Activated gamma-delta T cell (primary cell): ENCODE results near the gene RMDN2.
"Not testable (repeated sequence)": the region's sequence is repeated elsewhere in the genome, so short reads cannot be mapped to it uniquely, and the experiment has no call there.

Experiments
- DNase-seq: peaks from one replicate; lab custom pipeline; 2025; lab: John Stamatoyannopoulos, UW

RMDN2 gene

GRCh38 chr2:37898448-37898847, 26.6 kb upstream of the RMDN2 start:
- no peak for DNase-seq

DNA sequence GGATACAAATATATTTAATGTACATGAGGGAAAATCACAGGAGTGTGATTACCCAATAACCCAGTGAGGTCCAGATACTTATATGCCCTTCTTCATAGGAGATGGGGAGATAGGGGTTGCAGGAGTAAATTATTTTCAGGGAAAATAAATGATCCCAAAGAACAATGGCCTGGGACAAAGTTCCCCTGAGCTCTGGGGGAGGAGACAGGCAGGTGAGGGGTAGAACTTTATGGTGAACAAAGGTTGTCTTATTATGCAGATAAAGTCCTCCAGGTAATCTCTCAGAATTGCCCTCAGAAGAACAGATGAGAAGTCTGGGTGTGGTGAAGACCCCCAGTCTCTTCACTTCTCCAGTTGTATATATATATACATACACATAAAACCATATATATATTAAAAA, 22.1 kb upstream of the RMDN2 start:
- DNase-seq: no peak

- DNase-seq: no peak
Measured at GRCh38 chr2:37904425-37904824, 20.7 kb upstream of the RMDN2 start.

GRCh38 chr2:37904993-37905392, 20.1 kb upstream of the RMDN2 start:
- no peak for DNase-seq

GRCh38 chr2:37906131-37906530, 19.0 kb upstream of the RMDN2 start:
- DNase-seq: no peak

DNA sequence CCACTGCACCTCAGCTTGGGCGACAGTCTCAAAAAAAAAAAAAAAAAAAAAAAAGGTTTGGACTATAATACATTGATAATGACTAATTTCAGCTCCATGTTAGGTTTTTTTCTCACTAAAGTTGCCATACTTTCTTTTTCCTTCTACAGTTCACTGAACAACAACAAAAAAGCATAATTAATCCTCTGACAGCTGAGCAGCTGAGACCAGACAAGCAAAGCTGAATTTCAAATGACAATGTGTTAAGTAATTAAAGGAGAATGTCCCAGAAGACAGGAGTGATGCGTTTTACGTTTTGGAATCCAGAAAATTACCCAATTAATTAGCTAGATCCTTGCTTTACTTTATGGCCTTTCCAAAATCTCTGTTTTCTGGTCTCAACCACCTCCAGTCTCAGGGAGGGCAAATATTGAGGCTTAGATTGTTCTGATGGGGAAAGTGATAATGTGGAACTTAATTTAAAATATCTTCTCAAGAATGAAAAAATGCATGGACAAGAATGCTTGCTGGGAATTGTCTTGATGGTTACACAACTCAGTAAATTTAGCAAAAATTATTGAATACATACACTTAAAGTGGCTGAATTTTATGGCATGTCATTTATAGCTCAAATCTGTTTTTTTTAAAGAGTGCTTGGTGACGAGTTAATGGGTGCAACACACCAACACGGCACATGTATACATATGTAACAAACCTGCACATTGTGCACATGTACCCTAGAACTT, 17.4 kb upstream of the RMDN2 start:
- DNase-seq: no peak

DNA sequence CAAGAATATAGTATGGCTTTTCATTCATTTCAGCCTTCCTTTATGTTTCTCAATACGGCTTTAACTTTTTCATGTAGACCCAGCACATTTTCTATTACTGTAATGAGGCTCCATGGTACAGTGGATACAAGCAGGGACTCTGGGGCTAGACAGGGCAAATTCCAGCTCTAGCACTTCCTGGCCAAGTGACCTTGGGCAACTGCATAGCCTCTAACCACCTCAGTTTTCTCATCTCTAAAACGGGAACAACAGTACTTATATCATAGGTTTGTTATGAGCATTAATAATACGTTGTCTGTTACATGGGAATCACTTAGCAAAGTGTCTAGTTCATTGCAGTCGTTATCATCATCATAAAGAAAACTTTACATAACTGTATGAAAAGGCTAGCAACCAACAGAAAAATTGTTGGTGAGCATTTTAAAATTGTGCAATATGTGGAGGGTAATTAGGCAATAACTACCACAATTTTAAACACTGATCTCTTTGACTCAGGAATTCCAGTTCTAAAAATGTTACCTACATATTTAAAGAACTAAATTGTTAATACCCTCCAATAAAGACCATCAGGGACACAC, 13.7 kb upstream of the RMDN2 start:
- DNase-seq: no peak

GRCh38 chr2:37912056-37912455, 13.0 kb upstream of the RMDN2 start:
- no peak for DNase-seq

- DNase-seq: no peak
Measured at GRCh38 chr2:37912616-37913015, 12.5 kb upstream of the RMDN2 start.

- DNase-seq: no peak
Measured at GRCh38 chr2:37914340-37914739, 10.7 kb upstream of the RMDN2 start.

DNA sequence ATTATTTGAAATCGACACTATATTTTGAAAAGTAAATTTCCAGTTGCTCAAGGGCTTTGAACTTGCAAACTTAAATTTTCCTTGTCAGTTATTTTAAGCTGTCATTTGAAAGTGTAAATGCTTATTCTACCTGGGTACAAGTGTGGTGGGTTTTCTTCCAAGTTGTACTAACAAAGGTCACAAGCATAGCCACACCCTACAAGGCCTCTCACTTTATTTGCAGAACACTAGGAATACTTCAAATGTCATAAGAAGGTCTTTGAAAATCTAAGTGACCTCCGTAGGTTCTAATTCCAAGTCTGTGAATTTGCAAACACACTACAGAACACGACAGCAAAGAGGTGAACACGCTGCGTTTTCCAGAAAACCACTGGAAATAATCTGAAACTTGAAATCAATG, 9.3 kb upstream of the RMDN2 start:
- DNase-seq: no peak

DNA sequence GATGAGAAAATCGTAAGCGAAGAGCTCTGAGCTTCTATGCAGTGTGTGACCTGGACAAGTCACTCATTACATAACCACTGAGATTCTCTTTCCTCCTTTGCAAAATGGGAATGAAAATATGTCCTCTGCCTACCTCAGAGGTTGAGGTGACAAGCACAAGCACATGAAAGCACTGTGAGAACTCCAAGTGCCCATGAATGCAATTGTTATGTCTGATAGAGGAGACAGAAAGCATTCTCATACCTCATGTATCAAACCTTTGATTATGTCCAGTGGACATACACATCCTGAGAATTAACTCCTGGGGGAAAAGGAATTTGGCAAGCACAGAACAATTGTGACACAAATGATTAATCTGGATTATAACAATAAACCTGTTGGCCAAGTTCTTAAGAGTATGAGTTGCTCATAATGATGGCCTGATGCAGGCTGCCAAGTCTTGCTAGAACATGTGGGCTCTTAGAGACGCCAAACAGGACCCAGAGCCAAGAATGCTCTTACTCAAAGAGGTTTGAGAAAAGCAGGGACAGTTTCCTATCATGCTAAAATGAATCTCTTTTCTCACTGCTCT, 8.5 kb upstream of the RMDN2 start:
- no peak for DNase-seq

DNA sequence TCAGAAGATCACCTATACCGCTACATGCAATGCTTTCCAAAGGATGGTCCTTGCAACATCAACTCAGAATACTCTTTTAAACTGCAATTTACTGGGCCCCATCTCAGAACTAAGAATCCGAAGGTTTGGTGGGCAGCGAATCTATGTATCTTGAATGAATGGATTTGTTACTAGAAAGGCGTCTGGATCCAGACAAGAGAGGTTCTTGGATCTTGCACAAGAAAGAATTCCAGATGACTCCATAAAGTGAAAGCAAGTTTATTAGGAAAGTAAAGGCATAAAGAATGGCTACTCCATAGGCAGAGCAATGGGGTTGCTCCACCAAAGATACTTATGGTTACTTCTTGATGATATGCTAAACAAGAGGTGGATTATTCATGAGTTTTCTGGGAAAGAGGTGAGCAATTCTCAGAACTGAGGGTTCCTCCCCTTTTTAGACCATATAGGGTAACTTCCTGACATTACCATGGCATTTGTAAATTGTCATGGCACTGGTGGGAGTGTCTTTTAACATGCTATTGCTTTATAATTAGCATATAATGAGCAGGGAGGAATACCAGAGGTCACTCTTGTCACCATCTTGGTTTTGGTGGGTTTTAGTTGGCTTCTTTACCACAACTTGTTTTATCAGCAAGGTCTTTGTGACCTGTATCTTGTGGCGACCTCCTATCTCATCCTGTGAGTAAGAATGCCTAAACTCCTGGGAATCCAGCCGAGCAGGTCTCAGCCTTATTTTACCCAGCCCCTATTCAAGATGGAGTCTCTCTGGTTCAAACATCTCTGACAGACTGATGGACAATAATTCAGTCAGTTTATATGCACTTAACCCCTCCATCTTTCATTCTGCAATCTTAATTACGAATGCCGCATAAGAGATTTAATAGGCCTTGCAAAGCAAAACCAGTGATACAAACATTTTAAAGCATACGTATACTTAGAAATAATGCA, 7.5 kb upstream of the RMDN2 start:
- no peak for DNase-seq

DNA sequence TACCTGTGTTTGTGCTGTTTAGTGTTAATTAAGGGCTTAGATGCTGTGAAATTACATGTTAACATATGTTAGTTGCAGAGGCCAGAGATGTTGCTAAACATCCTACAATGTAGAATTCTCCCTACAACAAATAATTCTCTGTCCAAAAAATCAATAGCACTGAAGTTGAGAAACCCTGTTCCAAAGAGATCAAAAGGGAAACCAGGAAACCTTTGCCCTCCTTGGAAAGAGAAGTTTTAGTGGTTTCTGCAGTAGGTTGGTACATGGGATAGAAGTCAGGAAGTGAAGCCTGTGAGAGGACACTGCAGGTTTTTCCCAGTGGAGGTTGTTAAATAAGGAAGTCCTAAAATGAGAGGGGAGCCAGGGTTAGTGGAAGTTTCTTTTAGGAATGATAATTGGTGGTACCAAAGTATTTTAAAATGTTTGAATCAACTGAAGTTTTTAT, 6.3 kb upstream of the RMDN2 start:
- DNase-seq: no peak

GRCh38 chr2:37919631-37920032, 5.5 kb upstream of the RMDN2 start:
- no peak for DNase-seq

GRCh38 chr2:37920570-37920969, 4.5 kb upstream of the RMDN2 start:
- DNase-seq: no peak

- no peak for DNase-seq
Measured at GRCh38 chr2:37921781-37922180, 3.3 kb upstream of the RMDN2 start.

- no peak for DNase-seq
Measured at GRCh38 chr2:37923308-37924055, 1.6 kb upstream of the RMDN2 start.

GRCh38 chr2:37926635-37927034, 1.5 kb downstream of the RMDN2 start:
- no peak for DNase-seq

GRCh38 chr2:37928377-37928776, 3.3 kb downstream of the RMDN2 start:
- no peak for DNase-seq

DNA sequence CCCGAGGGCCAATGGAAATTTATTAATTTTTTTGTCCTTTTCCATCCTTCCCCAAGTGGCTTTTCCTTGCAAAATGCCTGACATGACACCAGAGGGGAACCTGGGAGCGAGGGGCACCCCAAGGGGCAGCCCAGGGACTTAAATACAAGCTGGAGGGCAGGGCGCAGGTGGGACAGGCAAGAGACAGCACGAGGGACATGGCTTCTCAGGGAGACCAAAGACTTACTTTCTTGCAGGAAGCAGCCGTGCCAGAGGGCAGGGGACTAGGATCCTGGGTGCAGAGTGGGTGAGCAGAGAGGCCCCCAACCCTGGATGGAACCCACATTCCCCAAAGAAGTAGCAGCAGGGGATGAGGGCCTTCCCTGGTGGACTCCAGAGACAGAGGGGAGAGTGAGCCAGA, 5.3 kb downstream of the RMDN2 start:
- not testable (repeated sequence) for DNase-seq

DNA sequence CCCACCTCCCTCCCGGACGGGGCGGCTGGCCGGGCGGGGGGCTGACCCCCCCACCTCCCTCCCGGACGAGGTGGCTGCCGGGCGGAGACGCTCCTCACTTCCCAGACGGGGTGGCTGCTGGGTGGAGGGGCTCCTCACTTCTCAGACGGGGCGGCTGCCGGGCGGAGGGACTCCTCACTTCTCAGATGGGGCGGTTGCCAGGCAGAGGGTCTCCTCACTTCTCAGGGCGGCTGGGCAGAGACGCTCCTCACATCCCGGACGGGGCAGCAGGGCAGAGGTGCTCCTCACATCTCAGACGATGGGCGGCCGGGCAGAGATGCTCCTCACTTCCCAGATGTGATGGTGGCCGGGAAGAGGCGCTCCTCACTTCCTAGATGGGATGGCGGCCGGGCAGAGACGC, 7.8 kb downstream of the RMDN2 start:
- DNase-seq: not testable (repeated sequence)
